GM23248 (cell line): ENCODE measurements around the gene ZCCHC4.

Experiments
- EZH2 ChIP-seq: fragments of 200-600 bp; sonication (generic); IDR thresholded peaks from 2 replicates; pipeline ENCODE4 v1.6.1; 2018; ENCODE audit warnings: antibody characterized with exemption, mild to moderate bottlenecking; ENCODE audit not compliant: insufficient read depth, poor library complexity, severe bottlenecking
- EZH2phosphoT487 ChIP-seq: fragments of 200-600 bp; sonication (generic); IDR thresholded peaks from 2 replicates; pipeline ENCODE4 v1.6.1; 2018; ENCODE audit warnings: antibody characterized with exemption, moderate library complexity, mild to moderate bottlenecking, low read depth; ENCODE audit not compliant: insufficient read depth

- TF ChIP-seq EZH2 (no peak), EZH2phosphoT487 (no peak)
These were observed 39.3 kb downstream of the ZCCHC4 start for GRCh38 chr4:25351777-25352416.
